Activated CD4-positive, CD25-positive, alpha-beta regulatory T cell (primary cell): Measurements from ENCODE around the gene RIOK2.
"Not testable (repeated sequence)": the region's sequence is repeated elsewhere in the genome, so short reads cannot be mapped to it uniquely, and the experiment has no call there.

ENCODE experiments used
- DNase-seq, 4 experiments: peaks; one replicate each; lab custom pipeline; 2025; lab: John Stamatoyannopoulos, UW

The RIOK2 gene

DNA sequence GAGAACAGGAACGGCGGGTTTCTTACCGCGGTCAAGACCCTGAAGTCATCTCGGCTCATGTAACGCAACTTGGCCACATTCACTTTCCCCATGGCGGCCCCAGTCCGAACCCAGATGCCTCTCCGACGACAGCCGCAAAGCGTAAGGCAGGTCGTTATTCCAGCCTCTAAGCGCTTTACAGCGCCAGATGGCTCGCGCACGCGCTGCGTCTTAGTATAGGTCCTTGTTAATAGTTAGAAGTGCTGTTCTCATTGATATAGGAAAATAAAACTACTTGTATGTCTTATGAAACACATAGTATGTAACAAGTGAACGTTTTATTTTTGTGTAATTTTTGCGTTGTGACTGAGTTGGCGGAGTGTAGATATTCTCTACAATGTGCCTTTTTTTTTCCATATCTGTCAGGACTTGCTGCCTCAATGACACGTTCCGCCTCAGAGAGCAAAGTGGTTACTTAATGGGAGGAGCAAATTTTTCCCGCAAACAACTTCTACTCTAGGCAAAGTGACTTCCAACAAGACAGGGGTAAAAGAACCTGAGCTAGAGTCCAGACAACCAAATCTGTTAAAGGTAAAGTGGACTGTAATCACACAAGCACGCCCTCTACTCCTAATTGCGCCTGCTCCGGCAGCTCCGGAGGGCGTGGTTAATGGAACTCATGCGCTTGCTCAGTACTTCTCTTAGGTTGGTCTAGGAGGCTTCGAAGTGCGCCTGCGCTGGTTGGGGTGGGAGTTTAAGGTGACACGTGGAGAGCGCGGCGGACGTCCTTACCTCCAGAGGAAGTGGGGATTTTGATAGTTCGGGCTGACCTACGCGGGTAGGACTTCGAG, at the start of gene RIOK2:
Gene RIOK2, minus strand, starts transcription at position 148 of the 830 bp plus-strand sequence. Its CDS starts 56 bp downstream, at position 92.
- peak; percentile 71 to 84 (median 80) for DNase-seq

DNA sequence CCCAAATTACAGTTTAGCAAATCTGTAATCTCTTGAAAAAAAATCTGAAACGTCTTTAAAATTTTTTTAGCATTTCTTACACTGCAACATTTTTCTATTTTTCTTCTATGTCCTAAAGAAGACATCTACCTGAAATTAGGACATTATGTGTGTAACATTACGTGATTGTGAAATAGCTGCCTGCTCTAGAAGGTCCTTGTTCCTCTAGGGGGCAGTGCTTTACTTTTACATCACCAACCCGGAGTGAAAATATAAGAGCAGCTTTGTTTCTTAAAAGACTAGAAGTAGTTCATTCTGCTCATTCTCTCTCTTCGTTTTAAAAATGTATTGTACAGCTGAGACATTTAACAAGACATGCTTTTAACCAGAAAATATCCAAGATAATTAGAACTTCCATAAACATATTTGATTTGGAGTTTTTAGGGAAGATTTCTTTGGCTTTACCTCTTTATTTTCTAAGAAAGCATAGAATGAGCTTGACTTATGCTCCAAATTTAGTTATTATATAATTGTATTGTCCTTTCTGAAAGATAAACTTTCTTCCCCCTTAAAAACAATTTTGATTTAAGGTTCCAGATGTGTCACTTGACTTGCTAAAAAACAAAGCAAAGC, 48.1 kb upstream of the RIOK2 start:
- DNase-seq, result no peak

DNA sequence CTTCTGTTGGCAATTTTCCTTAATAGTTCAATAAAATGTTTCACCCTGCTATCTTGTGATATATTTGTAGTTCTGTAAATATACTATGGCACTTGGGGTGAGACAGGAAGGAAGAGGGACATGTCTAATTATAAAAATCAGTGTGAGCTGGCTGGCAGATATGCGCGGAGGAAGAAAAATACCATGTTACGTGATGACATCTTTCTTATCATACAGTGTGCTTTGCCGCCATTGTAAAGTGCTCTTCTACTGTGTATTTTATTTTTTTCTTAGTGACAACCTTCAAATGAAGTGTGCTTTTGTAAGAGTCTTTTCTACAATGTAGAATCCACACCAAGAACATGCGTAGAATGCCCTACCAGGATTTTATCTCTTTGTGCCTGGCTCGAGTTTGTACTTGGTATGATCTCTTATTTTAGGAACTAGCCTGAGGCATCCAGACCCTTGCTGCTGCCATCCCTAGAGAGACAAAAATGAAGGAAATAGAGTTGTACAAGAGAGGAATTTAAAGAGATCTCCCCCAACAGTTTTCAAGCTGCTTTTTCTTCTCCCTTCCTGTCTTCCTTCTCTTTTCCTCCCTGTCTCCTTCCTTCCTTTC, 46.7 kb upstream of the RIOK2 start:
- DNase-seq, result no peak

DNA sequence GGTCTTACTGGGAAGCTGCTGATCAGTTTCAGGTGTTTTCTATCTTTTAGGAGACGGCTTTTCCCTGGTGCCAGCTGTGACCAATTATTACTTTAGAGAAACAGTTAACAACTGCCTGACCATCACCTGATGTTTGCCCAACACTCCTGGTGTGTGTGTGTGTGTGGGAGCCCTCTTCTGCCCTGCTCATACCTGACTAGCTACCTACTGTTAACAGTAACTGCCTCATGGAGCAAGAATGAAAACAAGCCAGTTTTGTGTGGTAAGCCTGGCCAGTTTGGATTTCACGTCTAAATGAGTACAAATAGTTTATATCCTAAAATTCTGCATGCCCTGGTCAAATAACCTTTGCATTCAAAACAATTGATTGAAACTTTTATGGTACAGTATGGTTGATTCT, 46.1 kb upstream of the RIOK2 start:
- DNase-seq, result no peak

DNA sequence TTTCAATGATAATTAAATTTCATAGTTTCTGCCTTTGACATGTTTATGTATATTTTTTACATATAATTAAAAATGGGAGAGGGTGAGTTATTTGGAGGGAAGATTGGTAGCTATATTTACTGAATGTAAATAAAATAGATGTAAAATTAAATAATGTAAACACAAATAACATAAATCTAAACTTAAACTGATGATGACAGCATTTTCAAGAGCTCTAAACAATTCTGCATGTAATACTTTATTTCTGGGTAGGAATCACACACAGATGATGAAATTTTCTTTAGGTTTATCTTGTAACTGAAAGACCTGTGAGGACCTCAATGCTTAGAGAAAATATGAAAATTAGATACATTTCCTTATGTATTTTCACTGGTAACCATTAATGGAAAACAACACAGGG, 42.2 kb upstream of the RIOK2 start:
- DNase-seq, result no peak

DNA sequence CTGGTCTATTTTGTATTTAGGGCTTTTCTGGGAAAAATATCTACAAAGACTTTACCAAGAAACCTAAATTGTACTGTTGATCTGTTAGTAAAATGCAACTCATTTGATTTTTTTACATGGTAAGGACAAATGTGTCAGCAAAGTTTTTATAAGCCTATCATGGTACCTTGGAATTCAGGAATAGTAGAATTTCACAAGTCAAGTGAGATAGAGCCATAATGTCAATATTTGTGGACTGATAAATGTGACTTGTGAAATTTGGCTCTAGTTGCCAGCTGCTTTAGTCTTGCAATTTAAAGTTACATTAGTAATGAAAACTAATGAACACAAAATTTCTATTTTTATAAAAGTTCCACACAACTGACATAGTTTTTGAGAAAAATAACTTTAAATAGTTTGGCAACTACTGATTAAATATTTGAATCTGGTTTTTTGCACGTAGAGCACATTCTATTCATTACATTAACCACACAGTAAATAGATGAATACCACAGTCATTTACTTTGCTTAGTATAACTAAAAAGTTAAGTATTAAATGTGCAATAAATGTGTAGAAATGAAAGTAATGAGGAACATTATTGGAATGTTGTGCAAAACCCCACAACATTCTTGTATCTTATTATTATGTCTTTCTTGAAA, 41.2 kb upstream of the RIOK2 start:
- no peak for DNase-seq

DNA sequence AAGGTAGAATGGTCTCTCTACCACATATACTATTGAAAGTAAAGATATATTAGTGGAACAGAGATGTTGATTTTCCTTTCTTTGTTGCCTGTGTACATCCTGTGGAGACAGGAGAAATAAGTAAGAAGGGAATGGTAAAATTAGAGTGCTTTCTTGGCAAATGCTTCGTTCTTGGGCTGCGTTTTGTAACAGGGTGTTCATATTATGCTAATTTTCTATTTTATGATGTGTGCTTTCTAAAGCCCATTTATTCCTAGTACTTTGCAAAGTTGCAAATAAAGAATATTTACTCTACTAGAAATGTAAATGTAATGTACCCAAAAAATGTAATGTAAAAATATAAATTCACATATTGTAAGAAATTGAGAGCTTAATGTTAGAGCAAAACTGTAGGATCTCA, 40.5 kb upstream of the RIOK2 start:
- DNase-seq, result no peak

DNA sequence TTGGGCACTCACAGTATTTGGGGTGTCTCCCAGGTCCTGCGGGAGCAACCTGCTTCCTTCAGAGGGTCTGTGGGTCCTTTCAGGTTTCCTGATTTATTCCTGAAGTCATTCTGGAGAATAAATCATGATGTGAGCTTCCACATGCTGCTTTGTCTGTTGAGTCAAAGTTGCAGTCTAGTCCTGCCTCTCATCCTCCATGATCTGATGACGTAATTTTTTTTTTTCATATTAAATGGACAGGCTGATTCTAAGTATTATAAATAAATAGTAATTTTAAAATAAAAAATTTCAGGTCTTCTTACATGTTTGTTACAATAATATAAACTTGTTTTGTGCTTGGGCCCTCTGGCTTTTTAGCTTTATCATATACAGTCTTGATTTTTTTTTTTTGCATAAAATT, 26.3 kb upstream of the RIOK2 start:
- DNase-seq, result no peak

DNA sequence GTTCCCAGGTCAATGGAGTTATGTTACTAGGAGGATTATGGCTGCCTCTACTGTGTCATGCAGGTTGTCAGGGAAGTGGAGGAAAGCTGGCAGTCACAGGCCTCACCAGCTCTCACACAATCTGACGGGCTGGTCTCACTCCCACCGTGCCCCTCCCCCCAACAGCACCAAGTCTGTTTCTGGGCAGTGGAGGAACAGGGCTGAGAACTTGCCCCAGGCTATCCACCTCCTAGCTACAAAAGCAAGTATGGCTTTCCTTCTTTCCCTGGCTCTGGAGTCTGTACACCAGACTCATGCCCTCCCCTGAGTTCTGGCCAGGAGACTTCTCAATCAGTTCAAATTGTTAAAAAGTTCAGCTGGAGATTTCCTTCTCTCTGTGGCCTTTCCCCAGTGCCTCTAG, 25.7 kb upstream of the RIOK2 start:
- DNase-seq, result no peak

DNA sequence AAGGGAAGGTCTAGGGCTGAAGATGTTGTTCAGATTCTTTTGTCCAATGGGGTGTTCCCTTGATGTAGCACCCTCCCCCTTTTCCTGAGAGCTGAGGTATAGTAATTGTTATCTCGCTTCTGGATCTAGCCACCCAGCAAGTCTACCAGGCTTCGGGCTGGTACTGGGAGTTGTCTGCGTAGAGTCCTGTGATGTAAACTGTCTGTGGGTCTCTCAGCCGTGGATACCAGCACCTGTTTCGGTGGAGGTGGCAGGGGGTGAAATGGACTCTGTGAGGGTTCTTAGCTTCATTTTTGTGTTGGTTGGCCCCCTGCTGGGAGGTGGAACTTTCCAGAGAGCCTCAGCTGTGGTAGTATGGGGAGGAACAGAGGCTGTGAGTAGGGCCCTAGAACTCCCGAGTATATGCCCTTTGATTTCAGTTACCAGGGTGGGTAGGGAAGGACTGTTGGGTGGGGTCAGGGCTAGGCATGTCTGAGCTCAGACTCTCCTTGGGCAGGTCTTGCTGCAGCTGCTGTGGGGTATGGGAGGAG, 25.2 kb upstream of the RIOK2 start:
- no peak for DNase-seq

DNA sequence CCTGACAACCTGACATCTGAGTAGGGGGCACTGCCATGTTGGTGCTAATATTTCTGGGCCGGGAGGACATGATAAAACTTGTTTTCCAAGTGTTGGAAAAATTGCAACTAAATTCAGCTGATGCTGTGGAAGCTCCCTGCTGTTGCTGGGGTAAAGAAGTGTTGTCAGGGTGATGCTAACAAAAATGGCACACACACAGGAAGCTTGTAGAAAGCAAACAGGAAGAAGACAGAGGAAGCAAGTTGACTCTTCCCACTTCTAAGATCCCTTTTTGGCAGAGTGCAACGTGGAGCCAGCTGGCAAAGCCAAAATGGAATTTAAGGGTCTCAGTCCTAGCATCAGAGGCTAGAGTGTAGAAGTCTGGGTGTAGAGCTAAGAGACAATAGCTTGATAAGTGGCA, 11.3 kb upstream of the RIOK2 start:
- DNase-seq, result no peak

DNA sequence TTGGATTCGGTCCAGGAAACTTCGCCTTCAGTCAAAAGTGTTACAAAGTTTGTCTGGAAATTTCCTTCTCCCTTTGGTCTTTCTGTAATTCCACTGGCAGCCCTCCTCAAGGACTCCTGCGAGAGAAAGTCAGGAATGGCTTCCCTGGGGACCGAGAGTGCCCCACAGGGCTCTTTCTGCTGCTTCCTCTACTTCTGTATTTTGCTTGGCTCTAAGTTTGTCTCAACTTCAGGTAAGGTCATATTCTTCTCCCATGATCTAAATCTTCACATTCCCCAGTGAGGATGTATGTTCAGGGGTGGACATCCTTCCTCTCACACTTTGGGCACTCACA, 10.3 kb upstream of the RIOK2 start:
- no peak for DNase-seq

DNA sequence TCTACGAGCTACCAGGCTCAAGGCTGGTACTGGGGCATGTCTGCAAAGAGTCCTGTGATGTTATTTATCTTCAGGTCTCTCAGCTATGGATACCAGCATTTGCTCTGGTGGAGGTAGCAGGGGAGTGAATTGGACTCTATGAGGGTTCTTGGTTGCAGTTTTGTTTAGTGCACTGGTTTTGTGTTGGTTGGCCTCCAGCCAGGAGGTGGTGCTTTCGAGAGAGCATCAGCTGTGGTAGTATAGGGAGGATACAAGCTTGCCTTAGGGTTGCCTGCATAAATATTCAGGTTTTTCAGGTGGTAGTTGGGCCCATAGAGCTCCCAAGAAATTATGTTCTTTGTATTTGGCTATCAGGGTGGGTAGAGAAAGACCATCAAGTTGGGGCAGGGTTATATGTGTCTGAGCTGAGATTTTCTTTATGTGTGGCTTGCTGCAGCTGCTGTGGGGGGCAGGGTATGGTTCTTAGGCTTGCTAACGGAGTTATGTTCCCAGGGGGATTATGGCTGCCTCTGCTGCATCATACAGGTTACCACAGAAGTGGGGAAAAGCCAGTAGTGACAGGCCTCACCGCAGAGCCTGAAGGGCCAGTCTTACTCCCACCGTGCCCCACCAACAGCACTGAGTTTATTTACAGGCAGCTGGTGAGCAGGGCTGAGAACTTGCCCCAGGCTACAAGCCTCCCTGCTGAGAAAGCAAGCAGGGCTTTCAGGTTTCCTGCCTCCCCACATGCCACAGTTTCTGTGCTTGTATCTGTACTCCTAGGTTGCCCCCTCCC, 9.7 kb upstream of the RIOK2 start:
- DNase-seq, result no peak

DNA sequence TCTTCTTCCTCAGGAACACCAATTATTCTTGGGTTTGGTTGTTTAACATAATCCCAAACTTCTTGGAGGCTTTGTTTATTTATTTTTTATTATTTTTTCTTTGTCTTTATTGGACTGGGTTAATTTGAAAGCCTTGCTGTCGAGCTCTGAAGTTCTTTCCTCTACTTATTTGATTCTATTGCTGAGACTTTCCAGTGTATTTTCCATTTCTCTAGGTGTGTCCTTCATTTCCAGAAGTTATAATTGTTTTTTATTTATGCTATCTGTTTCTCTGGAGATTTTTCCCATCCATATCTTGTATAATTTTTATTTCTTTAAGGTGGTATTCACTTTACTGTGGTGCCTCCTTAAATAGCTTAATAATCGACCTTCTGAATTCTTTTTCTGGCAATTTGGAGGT, 8.8 kb upstream of the RIOK2 start:
- no peak for DNase-seq

DNA sequence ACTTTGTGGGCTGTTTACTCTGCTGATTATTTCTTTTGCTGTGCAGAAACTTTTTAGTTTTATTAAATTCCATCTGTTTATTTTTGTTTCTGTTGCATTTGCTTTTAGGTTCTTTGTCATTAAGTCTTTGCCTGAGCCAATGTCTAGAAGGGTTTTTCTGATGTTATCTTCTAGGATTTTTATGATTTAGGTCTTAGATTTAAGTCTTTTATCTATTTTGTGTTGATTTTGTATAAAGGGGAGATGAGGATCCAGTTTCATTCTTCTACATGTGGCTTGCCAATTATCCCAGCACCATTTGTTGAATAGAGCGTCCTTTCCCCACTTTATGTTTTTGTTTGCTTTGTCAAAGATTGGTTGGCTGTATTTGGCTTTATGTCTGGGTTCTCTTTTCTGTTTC, 6.5 kb upstream of the RIOK2 start:
- not testable (repeated sequence) for DNase-seq

DNA sequence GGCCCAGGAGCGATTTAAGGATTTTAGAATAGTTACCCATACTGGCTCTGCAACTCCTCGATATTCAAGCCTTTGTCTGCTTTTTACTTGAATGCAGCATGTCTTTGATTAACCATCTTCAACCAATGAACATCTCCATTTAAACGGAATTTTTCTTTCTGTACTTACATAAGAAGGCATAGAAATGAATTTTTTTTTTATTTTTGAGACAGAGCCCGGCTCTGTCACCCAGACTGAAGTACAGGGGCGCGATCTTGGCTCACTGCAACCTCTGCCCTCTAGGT, 825 bp upstream of the RIOK2 start:
- DNase-seq, result no peak

DNA sequence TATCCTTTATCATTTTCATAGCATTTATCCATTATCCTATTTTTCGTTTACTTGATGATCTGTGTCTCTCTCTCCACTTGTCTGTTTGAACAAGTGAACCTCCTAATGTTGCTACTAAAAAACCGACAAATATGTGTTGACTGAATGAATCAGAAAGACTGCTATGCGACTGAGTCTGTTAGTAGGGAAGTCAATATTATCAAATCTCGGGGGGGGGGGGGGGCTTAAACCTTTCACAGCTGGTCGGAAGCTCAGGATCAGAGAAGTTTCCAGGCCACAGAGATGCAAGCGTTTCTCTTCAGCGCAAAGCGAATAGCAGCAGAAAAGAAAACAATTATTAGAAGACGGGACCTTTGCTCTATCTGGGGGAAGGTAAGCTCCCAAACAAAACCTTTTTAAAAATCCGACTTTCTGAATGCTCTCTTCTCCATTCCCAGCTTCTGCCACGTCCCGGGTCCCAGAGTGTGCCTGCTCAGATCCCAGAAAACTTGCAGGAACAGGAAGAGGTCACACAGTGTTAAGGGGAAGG, 412 bp downstream of the RIOK2 start:
- no peak for DNase-seq

DNA sequence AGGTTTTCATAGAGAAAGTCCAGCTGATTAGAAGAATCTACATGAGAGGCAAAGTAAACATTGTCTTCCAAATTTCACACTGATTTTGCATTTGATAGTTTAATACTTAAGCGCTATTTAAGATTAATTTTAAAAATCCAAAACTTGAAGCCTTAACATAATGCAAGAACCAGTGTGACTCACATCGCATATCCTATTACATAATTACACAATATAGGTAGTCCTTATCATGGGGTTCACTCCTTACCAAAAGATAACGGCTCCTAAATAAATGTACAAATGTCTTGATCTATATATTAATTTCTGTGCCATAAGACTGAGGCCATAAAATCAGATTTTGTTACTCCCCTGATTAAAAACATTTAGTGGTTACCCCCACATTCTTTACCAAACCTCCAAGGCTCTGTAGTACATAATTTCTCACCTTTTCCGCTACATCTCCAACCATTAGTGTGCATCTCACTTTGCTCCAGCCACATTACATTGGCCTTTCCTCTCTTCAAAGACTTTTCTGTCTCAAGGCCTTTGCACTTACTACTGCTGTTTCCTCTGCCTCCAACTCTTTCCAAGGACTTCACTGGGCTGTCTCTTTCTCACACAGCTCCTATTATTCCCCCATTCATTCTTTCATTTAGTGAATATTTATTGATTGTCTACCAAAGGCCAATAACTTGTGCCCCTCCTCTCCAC, 1.0 kb downstream of the RIOK2 start:
- DNase-seq, result no peak

DNA sequence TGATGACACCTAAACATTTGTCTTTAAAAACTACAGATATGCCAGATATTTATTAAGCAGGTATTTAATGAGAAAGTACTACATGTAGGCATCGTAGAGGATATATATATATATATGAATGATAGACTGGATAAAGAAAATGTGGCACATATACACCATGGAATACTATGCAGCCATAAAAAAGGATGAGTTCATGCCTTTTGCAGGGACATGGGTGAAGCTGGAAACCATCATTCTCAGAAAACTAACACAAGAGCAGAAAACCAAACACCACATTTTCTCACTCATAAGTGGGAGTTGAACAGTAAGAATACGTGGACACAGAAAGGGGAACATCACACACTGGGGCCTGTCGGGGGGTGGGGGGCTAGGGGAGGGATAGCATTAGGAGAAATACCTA, 3.6 kb downstream of the RIOK2 start:
- DNase-seq, result not testable (repeated sequence)

DNA sequence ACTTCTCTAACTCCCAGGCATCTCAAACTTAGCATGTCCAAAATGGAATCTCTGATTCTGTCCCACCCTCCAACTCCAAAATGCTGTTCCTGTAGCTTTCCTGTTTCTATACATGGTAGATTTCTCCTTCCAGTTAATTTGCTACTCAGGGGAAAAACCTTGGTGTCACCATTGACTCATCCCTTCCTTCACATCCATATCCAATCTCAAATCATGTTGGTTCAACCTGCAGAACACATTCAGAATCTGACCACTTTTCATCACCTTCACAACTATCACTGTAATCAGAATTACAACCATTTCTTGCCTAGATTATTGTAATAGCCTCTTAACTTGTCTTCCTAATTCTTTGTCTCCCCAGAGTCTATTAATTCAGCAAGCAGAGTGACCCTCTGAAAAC, 10.8 kb downstream of the RIOK2 start:
- DNase-seq, result no peak

DNA sequence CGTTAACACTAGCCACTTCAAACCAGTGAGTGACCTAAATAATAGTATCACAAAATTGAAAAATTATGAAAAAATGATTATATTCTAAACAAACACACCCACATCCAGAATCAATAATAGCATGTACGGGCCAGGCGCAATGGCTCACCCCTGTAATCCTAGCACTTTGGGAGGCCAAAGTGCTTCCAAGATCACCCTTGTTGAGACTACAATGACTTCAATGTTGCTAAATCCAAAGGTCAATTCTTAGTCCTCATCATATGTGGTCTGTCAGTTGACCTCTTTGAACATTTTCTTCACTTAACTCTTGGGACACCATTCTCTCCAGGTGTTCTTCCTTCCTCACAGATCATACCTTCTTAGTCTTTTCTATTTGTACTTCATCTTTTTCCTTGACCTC, 11.3 kb downstream of the RIOK2 start:
- no peak for DNase-seq
